LNCAP (cell line): ENCODE results near the gene MARCHF10.

Source experiments
- CTCF ChIP-seq: fragments of 450-650 bp; IDR thresholded peaks from 2 replicates; pipeline ENCODE4 v1.5.1; 2017; ENCODE audit warnings: mild to moderate bottlenecking

MARCHF10 gene, protein sequence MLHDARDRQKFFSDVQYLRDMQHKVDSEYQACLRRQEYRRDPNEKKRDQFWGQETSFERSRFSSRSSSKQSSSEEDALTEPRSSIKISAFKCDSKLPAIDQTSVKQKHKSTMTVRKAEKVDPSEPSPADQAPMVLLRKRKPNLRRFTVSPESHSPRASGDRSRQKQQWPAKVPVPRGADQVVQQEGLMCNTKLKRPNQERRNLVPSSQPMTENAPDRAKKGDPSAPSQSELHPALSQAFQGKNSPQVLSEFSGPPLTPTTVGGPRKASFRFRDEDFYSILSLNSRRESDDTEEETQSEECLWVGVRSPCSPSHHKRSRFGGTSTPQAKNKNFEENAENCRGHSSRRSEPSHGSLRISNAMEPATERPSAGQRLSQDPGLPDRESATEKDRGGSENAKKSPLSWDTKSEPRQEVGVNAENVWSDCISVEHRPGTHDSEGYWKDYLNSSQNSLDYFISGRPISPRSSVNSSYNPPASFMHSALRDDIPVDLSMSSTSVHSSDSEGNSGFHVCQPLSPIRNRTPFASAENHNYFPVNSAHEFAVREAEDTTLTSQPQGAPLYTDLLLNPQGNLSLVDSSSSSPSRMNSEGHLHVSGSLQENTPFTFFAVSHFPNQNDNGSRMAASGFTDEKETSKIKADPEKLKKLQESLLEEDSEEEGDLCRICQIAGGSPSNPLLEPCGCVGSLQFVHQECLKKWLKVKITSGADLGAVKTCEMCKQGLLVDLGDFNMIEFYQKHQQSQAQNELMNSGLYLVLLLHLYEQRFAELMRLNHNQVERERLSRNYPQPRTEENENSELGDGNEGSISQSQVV

DNA sequence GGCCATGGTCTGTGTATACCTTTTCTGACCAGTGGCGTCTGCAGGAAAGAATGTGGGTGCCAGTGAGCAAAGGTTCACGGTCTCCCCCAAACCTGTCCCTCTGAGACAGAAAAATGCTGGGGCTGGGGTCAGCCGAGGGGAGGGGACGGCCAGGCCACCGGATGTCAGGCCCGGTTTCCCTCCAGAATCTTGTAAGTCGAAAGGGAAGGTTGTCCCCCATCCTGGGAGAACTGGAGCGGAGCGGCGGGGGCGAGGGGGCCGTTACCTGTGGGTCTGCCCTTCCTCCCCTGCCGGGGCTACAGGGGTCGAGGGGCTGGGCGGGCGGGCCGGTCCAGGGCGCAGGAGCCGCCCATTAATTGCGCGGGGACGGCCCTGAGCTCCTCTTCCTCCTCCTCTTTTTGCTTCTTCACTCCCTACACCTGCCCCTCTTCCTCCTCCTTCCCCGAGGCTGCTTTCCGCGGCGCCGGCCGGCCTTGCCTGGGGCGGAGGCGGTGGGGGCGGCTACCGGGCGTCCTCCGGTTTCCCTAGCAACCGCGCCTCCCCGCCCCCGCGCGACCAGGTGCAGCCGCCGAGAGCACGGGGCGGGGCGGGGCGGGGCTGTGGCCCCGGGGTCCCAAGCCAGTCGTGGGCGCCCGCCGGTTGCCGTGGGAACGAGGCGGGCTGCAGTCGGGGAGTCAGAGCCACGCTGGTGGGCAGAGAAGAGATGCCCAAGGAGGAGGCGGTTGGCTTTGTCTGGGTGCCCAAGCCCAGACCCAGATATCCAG lies at the start of gene MARCHF10:
TSS of gene MARCHF10 (minus strand) at position 503 of the 764 bp plus-strand sequence. CDS start 6,579 bp downstream, outside the sequence.
- TF ChIP-seq CTCF: no peak

- TF ChIP-seq CTCF: no peak
These were observed 49.4 kb upstream of the MARCHF10 start for GRCh38 chr17:62857526-62857925.

- TF ChIP-seq CTCF: no peak
These were observed 48.5 kb upstream of the MARCHF10 start for GRCh38 chr17:62856594-62856993.

DNA sequence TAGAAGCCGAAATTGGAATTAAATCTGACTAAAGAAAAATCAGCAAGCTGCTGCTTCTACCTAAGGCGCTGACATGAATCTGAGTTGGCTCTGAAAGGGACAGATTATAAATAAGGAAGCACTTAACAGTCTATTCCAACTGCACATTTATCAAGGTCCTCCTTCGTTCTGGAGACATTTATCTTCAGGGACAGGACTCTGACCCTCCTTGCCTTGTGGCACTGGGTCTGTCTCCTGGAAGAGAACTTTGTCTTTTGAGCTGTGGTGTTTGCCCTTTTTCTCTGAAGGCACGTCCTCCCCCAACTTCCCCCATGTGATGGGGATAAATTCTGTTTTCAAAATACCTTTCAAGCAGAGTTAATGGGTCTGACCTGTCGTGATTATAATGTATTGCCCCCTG lies 47.0 kb upstream of the MARCHF10 start:
- TF ChIP-seq CTCF: no peak

GRCh38 chr17:62854098-62854680 lies 46.1 kb upstream of the MARCHF10 start:
- TF ChIP-seq CTCF: no peak

DNA sequence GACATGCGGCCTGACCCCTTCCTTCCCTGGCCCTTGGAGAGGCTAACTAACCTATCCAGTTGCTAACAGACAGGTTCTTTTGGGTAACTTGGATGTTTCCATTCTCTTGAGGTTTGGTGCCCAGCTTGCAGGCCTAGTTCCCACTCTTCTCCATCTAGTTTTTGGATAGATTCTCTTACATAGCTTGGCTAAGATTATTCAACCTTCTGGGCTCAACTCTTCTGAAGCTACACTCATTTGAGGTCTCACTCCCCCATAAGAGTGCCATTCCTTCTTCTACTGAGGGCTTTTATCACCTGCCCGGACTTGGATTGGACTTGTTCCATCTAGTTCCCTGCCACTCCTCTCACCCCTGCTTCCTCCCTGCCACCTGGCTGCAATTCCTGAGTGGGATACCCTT lies 44.1 kb upstream of the MARCHF10 start:
- TF ChIP-seq CTCF: no peak

DNA sequence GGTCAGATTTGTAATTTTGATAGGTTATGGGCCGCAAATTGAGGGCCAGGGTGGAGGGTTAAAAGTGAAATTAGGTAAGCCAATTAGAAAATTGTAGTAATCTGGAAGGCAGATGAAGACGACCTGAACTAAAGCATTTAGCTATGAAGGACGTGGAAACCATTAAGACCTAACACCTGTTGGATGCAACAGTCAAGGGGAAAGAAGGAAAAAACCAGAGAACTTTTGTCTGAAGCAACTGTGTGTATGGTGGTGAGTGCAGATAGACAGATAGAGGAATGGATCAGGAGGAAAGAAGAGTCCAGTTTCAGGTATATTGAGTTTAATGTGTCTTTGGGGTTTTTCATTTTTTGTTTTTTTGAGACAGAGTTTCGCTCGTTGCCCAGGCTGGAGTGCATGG lies 40.2 kb upstream of the MARCHF10 start:
- TF ChIP-seq CTCF: no peak
